Progenitor cell of endocrine pancreas (in vitro differentiated cells): ENCODE measurements around the gene PDX1. TPM values are rescaled to one million over a fixed set of nuclear protein-coding genes. Genes with fewer than 3 reads are reported as not detected.

Experiments
- DNase-seq: peaks from one replicate; pipeline ENCODE4 v3.0.0; 2021; ENCODE audit warnings: low spot score; ENCODE audit not compliant: unreplicated experiment
- H3K27ac Mint-ChIP-seq: 2 replicates; pipeline ENCODE4 v1.8.0; 2021; ENCODE audit warnings: mild to moderate bottlenecking, moderate library complexity, mixed read lengths
- H3K27me3 Mint-ChIP-seq: 2 replicates; pipeline ENCODE4 v1.8.0; 2021; ENCODE audit warnings: mixed read lengths
- H3K36me3 Mint-ChIP-seq: 2 replicates; pipeline ENCODE4 v1.8.0; 2022; ENCODE audit warnings: mixed read lengths; ENCODE audit not compliant: insufficient read depth
- H3K4me1 Mint-ChIP-seq: 2 replicates; pipeline ENCODE4 v1.8.0; 2021; ENCODE audit warnings: low read depth, mixed read lengths
- H3K4me3 Mint-ChIP-seq: 2 replicates; pipeline ENCODE4 v1.8.0; 2021; ENCODE audit warnings: low read depth, mild to moderate bottlenecking, moderate library complexity, mixed read lengths
- H3K9me3 Mint-ChIP-seq: 2 replicates; pipeline ENCODE4 v1.8.0; 2021; ENCODE audit warnings: low read depth, mixed read lengths
- total RNA-seq: library from RNA; stranded (reverse); gene quantifications from 2 replicates; pipeline ENCODE4 v1.2.1, GENCODE V29; 2021
- TF ChIP-seq, protein P1 (sequence below): fragments of 200-600 bp; sonication (generic); IDR thresholded peaks from one replicate; pipeline ENCODE4 v1.5.0; 2021; ENCODE audit warnings: antibody characterized with exemption, mild to moderate bottlenecking; ENCODE audit not compliant: unreplicated experiment

PDX1 gene
- total RNA-seq, 1 donor from 2014 or later, result 303 TPM

DNA sequence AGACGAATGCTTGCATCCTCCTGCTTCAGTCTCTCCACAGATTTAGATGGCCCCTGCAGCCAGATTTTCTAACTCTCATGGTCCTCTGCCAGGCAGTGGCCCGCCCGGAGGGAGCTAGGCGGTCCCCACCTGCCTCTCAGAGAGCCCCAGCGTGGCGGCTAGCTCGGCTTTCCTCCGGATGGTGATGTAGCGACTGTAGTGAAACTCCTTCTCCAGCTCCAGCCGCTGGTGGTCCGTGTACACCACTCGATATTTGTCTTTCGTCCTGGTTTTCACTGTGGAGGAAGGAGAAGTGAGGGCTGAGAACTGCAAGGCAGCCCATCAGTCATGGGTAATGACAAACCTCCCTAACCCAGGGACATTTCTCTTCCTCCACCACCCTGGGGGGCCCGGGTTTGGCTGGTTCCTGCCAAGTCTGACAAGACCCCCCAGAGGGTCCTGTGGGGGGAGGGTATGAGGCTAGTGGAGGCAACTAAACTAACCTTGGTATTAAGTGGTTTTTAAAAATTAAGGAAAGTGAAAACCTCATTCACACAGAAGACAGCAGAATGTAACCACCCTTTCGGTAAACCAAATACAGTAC, 45.0 kb downstream of the PDX1 start:
- Mint-ChIP-seq H3K4me1 (peaks cover 65% of the 10 kb centered on the region), H3K27me3 (peaks cover 24% of the 10 kb centered on the region), H3K4me3 (peak overlapping the region; percentile 87), H3K36me3 (peaks cover 1% of the 10 kb centered on the region), H3K27ac (peak overlapping the region; percentile 80), H3K9me3 (no peaks in the 10 kb centered on the region)
- TF ChIP-seq, protein P1, sequence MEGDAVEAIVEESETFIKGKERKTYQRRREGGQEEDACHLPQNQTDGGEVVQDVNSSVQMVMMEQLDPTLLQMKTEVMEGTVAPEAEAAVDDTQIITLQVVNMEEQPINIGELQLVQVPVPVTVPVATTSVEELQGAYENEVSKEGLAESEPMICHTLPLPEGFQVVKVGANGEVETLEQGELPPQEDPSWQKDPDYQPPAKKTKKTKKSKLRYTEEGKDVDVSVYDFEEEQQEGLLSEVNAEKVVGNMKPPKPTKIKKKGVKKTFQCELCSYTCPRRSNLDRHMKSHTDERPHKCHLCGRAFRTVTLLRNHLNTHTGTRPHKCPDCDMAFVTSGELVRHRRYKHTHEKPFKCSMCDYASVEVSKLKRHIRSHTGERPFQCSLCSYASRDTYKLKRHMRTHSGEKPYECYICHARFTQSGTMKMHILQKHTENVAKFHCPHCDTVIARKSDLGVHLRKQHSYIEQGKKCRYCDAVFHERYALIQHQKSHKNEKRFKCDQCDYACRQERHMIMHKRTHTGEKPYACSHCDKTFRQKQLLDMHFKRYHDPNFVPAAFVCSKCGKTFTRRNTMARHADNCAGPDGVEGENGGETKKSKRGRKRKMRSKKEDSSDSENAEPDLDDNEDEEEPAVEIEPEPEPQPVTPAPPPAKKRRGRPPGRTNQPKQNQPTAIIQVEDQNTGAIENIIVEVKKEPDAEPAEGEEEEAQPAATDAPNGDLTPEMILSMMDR, result no peak
- DNase-seq, result no peak

DNA sequence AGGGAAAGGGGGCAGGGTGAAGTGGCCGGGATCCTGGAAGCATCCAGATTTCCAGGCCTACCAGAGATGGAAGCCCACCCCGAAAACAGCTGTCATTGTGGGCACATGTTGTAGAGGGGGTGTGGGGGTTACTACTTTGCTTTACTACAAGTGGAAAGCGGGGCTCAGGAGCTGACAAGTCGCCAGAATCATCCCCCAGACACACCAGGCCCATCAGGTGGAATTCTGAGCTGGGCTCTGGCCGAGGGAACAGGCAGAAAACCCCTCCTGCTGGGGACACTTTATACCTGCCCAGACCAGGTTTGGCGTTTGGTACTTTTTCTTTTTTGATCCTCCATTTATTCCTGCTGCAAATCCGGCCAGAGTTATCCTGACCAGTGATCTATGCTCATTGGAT, 45.5 kb downstream of the PDX1 start:
- peaks cover 62% of the 10 kb centered on the region for H3K4me1 Mint-ChIP-seq
- peak overlapping the region; percentile 94 for H3K27ac Mint-ChIP-seq
- TF ChIP-seq, protein P1, result no peak
- peak overlapping the region; percentile 87 for H3K4me3 Mint-ChIP-seq
- DNase-seq, result no peak
- no peaks in the 10 kb centered on the region for H3K9me3 Mint-ChIP-seq
- peaks cover 1% of the 10 kb centered on the region for H3K36me3 Mint-ChIP-seq
- peaks cover 29% of the 10 kb centered on the region for H3K27me3 Mint-ChIP-seq

DNA sequence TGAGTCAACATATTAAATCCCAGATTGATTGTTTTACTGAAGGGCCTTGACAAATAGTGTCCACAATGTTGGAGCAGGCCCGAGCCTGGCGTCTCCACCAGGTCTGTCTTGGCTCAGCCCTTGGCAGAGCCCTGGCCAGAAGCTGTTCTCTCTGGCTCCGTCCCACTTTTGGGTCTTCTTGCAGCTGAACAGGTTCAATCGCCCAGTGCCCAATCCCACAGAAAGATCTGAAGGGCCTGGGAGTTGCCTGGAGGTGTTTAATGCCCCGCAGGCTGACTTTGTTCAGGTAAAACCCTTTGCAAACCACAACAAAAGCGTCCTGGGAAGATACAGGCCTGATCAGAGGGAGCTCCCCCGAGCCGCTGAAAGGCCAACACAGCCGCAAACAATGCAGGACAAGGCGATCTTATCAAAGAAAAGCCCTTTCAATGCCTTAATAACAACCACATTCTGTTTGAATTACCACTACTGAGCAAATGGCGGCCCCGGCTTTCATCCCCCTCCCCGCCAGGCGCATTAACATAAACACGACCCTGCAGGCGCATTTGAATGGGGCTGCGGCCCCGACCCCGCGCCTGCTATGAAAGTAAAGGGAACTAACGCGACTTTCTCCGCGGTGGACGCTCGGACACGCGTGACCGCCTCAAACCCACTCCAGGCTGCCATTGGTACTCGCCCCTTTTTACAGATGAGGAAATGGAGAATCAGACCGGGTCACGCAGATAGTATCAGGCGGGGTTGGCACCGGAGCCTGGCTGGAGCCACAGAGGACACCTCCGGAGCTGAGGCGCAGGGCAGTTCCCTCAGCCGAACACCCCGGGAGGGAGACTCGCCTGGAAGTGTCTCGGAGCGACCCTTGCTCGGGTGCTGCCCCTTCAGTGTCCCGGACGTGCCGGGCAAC, 46.2 kb downstream of the PDX1 start:
- Mint-ChIP-seq H3K36me3 (peaks cover 1% of the 10 kb centered on the region), H3K4me3 (peak overlapping the region; percentile 87), H3K27me3 (peaks cover 35% of the 10 kb centered on the region), H3K9me3 (no peaks in the 10 kb centered on the region), H3K27ac (peak overlapping the region; percentile 94), H3K4me1 (peaks cover 64% of the 10 kb centered on the region)
- TF ChIP-seq, protein P1, result no peak
- DNase-seq, result no peak

DNA sequence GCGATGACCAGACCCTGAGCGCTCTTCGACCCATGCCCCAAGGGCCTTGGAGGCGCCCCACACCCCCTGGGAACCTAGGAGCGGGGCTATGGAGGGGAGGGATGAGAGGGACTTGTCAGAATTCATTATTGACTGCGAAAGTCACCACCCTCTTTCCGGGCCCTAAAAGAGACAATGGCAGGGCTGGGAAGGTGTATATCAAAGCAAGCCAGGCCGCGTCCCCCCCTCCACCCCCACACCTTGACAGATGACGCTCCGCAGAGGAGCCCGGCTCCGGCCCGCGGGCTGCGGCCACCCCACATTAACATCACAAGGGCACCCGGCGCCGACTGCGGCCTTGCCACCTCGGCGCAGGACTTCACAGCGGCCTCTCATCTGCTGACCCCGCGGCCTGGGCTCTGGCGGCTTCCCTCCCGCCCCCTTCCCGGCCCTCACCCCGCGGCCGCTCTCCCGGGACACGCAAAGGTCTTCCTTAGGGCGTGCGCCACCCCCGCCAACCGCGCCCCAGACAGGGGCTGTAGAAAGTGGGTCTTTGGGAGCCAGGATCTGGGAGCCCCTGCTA, 46.9 kb downstream of the PDX1 start:
- peak overlapping the region; percentile 87 for H3K4me3 Mint-ChIP-seq
- H3K27me3 Mint-ChIP-seq, result peaks cover 43% of the 10 kb centered on the region
- DNase-seq, result no peak
- H3K4me1 Mint-ChIP-seq, result peaks cover 59% of the 10 kb centered on the region
- peaks cover 1% of the 10 kb centered on the region for H3K36me3 Mint-ChIP-seq
- peak overlapping the region; percentile 94 for H3K27ac Mint-ChIP-seq
- TF ChIP-seq, protein P1, result no peak
- no peaks in the 10 kb centered on the region for H3K9me3 Mint-ChIP-seq

DNA sequence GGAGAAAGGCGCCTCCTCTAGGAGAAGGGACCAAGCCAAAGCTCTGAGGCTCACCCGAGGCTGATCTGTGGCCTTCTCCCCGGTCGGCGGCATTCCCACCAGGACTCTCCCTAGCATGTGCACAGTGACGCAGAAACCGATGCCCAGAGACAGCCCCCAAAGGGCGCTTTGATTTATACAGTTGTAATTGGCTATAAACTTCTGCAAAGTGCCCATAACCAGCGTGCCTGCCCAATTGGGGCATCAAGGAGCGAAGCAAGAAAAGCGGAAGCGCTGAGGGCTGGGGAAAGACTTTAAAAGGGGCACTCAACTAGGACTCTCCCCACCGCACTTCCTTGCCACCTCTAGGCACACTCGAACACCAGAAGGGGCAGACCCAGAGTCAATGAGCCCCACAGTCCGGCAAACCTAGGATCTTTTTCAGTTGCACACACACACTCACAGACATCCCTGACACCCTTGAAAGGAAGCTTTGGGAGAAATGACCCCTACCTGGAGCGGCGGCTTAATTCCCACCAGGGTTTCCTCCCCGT, 47.5 kb downstream of the PDX1 start:
- TF ChIP-seq, protein P1, result no peak
- no peak for DNase-seq
- H3K4me3 Mint-ChIP-seq, result peak overlapping the region; percentile 87
- H3K36me3 Mint-ChIP-seq, result peaks cover 1% of the 10 kb centered on the region
- peaks cover 54% of the 10 kb centered on the region for H3K4me1 Mint-ChIP-seq
- H3K27ac Mint-ChIP-seq, result peak overlapping the region; percentile 92
- no peaks in the 10 kb centered on the region for H3K9me3 Mint-ChIP-seq
- H3K27me3 Mint-ChIP-seq, result peaks cover 46% of the 10 kb centered on the region
